AG04449 (cell line): ENCODE measurements around the gene HMSD.

Experiments
- CTCF ChIA-PET: fragments of 350-600 bp; formaldehyde crosslinking; extraction: SDS; loops from one replicate; lab custom pipeline; 2021; ENCODE audit warnings: antibody characterized with exemption; lab: Yijun Ruan, JAX
- POLR2A ChIA-PET: fragments of 400-600, 350-600 bp; formaldehyde crosslinking; extraction: SDS; loops from one replicate; lab custom pipeline; 2020; ENCODE audit warnings: antibody characterized with exemption, inconsistent platforms; lab: Yijun Ruan, JAX
- DNase-seq: peaks from one replicate; pipeline ENCODE4 v3.0.0-alpha.2; 2010; ENCODE audit warnings: low read depth, low spot score
- H3K4me3 ChIP-seq: 2 replicates; pipeline ENCODE4 v1.5.1; 2011; ENCODE audit warnings: low read depth, mild to moderate bottlenecking, control low read depth, low read length
- TF ChIP-seq, protein P1 (sequence below): IDR thresholded peaks from one replicate; pipeline ENCODE4 v1.5.1; 2011; ENCODE audit warnings: mild to moderate bottlenecking, moderate library complexity, low read length, control low read depth, inconsistent platforms; ENCODE audit not compliant: insufficient read depth; ENCODE audit errors: missing control alignments

Gene HMSD

DNA sequence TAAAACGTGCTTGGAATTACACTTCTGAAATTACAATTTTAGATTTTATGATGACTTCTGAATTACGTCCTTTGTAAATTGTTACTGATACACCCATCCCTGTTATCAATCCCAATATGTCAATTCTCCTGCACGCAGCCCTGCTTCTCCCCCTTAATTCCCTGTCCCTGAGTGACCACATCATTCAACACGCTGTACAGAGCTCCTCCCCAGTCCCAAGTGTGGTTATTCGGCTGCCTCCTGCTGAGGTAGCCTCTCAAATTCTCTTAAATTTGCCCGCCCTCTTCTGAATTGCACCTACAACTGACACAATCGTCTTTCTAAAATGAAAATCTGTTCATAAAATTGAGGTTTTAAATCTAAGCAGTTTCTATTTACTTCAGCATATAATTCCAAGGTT lies 30.9 kb downstream of the HMSD start:
- POLR2A ChIA-PET, result no interaction called here
- H3K4me3 ChIP-seq, result no peak overlapping the region
- TF ChIP-seq, protein P1, sequence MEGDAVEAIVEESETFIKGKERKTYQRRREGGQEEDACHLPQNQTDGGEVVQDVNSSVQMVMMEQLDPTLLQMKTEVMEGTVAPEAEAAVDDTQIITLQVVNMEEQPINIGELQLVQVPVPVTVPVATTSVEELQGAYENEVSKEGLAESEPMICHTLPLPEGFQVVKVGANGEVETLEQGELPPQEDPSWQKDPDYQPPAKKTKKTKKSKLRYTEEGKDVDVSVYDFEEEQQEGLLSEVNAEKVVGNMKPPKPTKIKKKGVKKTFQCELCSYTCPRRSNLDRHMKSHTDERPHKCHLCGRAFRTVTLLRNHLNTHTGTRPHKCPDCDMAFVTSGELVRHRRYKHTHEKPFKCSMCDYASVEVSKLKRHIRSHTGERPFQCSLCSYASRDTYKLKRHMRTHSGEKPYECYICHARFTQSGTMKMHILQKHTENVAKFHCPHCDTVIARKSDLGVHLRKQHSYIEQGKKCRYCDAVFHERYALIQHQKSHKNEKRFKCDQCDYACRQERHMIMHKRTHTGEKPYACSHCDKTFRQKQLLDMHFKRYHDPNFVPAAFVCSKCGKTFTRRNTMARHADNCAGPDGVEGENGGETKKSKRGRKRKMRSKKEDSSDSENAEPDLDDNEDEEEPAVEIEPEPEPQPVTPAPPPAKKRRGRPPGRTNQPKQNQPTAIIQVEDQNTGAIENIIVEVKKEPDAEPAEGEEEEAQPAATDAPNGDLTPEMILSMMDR, result no peak
- DNase-seq, result no peak
- CTCF ChIA-PET, result interaction anchor here (0.7 to 2.0 kb wide), 4 partner anchors 8 to 16 kb away, joined by 3 to 11 read pairs (median 7); no protein-coding TSS in a partner anchor

DNA sequence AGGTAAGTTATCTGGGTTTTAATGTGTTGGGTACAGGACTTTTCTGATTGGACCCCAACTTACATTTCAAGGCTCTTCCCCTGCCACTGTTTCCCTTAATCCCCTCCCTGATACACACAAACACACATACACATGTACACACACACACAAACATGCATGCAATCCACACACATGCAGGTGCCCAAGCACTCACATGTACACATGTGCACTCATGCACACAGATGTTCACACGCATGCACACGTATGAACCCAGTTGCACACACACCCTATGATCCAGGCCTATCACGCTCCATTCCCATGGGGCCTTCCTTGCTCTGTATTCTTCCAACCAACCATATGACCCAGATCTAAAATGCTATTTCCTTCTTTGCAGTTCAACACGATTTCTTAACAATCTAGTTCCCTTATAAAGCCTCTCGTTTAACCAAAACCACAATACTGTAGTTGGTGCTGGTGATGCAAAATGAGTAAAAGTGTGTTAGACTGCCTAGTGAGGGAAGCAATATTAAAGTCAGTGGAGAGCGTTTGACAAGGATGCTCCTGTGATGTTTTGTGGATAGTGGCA lies 31.9 kb downstream of the HMSD start:
- CTCF ChIA-PET, result interaction anchor here (1.9 to 6.3 kb wide), 3 partner anchors 13 to 17 kb away, joined by 10 to 66 read pairs (median 11); no protein-coding TSS in a partner anchor
- TF ChIP-seq, protein P1, result no peak
- no peak for DNase-seq
- POLR2A ChIA-PET, result no interaction called here
- H3K4me3 ChIP-seq, result no peak overlapping the region

DNA sequence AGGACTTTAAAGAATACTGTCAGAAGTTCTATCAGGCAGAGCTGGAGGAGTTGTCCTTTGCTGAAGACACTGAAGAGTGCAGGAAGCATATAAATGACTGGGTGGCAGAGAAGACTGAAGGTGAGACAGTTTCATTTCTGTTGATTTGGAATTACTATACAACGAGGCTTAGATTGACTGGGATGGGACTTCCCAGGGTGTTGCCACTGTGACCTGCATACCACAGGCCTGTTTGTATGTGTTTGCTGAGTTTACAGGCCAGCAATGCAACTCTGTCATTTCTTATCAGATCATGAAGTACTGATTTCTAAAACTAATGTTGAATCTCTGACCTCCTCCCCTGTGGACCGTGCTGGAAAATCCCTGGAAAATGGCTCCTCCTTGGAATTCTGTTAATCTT lies 32.6 kb downstream of the HMSD start:
- DNase-seq, result no peak
- TF ChIP-seq, protein P1, result no peak
- ChIA-PET POLR2A (no interaction called here), CTCF (interaction anchor here (6.3 kb wide), 1 partner anchor 12 kb away, joined by 66 read pairs; no protein-coding TSS in a partner anchor)
- no peak overlapping the region for H3K4me3 ChIP-seq

DNA sequence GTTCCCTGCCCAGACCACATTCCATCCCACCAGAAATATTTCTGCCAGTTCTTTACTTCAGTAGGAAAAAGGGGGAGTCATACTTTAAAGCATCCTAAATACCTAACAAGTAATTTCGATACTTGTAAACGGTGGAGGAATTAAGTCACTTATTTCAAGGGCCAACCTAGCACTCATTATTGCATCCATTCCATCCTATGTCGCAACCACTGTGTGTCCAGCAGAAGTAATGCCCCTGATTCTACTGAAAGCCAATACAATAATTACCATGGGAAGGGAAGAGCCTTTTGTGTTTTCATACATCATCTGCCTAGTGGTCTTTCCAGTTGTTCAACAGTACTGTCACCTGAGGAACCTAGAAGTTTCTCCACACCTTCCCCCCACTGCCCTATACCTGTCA lies 33.3 kb downstream of the HMSD start:
- ChIA-PET POLR2A (no interaction called here), CTCF (interaction anchor here (6.3 kb wide), 1 partner anchor 12 kb away, joined by 66 read pairs; no protein-coding TSS in a partner anchor)
- DNase-seq, result no peak
- no peak overlapping the region for H3K4me3 ChIP-seq
- TF ChIP-seq, protein P1, result no peak

DNA sequence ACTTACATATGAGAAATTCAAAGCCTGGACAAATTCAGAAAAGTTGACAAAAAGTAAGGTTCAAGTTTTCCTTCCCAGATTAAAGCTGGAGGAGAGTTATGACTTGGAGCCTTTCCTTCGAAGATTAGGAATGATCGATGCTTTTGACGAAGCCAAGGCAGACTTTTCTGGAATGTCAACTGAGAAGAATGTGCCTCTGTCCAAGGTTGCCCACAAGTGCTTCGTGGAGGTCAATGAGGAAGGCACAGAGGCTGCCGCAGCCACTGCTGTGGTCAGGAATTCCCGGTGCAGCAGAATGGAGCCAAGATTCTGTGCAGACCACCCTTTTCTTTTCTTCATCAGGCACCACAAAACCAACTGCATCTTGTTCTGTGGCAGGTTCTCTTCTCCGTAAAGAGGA lies 37.8 kb downstream of the HMSD start:
- TF ChIP-seq, protein P1, result no peak
- ChIA-PET POLR2A (no interaction called here), CTCF (interaction anchor here (0.9 to 6.3 kb wide), 5 partner anchors 7 to 50 kb away, joined by 3 to 66 read pairs (median 5); no protein-coding TSS in a partner anchor)
- no peak for DNase-seq
- H3K4me3 ChIP-seq, result no peak overlapping the region

DNA sequence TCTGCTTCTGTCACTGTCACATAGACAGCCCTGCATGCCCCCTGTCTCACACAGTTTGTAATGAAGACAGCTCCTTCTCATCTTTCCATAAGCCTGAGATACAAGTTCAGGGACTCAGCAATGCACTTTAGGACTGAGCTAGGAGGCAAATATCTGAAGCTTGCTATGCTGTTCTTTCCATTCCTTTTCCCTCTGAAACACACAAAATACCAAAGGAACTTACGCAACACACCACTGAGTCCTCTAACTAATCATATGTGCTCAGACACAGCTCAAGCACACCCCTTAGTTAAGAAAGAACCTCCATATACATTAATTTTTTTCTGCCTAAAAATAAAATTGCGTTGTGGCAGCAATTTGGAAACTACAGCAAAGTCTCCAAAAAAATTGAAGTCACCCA lies 38.6 kb downstream of the HMSD start:
- CTCF ChIA-PET, result interaction anchor here (1.0 to 4.2 kb wide), 6 partner anchors 8 to 52 kb away, joined by 3 to 25 read pairs (median 4); no protein-coding TSS in a partner anchor
- DNase-seq, result no peak
- TF ChIP-seq, protein P1, result no peak
- POLR2A ChIA-PET, result no interaction called here
- no peak overlapping the region for H3K4me3 ChIP-seq
